AML-193 (cell line): ENCODE results near the gene NBPF1.
"Not testable (repeated sequence)": the region's sequence is repeated elsewhere in the genome, so short reads cannot be mapped to it uniquely, and the experiment has no call there.

Experiments used
- DNase-seq, 2 experiments: peaks; one replicate each; lab custom pipeline; 2025; lab: John Stamatoyannopoulos, UW

The NBPF1 gene

DNA sequence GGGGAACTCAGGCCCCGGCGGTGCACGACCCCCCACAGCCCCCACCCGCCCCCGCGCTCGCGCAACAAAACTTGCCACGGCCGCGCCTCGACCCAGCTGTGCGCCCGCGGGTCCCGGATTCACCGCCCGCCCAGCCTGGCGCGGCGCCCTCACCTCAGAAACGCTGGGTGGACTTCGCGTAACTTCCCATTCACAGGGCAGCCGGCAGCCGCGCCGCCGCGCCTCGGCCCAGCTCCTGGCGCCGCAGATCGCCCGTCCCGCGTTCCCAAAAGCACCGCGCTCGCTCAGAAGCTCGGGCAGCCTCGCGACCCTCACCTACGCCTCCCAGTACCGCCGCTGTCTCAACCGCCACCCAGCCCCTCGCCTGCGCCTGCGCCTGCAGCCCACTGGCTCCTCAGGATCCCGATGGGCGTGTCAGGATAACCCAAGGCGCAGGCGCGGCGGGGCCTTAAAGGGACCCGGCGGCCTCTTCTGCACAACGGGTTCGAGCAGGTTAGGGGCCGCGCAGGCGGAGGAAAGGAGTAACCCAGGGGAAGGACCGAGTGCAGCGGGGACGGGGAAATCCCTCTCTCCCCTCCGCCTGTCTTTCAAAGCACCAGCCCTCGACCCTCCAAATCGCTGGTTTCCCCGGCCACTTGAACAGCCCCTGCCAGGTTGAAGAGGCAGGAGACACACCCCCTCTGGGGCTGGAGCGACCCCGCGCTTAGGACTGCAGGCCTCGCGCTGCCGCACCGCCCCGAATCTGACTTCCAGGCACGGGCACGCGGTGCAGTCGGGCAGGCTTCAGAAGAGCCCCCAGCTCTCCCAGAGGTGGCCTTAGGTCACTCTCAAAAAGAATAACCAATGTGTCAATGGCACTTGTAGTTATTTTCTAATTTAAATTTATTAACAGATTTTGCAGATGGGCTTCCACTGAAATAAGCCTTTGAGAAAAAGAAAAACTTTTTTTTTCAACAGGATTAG, at the start of gene NBPF1:
Gene NBPF1 (minus strand): TSS at position 380 of the 963 bp plus-strand sequence.
- DNase-seq: peak; percentile 96 to 97

DNA sequence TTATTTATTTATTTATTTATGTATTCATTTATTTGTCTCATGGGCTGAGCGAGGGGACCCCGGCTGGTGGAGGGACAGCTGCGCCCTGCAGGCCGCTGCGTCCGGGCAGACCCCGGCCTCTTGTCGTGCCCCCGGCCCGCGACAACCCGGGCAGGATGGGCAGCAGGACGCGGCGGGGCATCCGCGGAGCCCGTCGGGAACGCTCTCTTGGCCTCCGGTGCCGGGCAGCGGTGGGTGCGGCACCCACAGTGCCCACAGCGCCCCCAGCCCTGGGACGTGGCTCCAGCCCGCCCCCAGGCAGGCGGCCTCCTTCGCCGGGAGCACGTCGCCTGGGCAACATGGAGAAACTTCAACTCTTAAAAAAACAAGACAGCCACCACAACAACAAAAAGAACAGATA, 44.9 kb upstream of the NBPF1 start:
- not testable (repeated sequence) for DNase-seq

DNA sequence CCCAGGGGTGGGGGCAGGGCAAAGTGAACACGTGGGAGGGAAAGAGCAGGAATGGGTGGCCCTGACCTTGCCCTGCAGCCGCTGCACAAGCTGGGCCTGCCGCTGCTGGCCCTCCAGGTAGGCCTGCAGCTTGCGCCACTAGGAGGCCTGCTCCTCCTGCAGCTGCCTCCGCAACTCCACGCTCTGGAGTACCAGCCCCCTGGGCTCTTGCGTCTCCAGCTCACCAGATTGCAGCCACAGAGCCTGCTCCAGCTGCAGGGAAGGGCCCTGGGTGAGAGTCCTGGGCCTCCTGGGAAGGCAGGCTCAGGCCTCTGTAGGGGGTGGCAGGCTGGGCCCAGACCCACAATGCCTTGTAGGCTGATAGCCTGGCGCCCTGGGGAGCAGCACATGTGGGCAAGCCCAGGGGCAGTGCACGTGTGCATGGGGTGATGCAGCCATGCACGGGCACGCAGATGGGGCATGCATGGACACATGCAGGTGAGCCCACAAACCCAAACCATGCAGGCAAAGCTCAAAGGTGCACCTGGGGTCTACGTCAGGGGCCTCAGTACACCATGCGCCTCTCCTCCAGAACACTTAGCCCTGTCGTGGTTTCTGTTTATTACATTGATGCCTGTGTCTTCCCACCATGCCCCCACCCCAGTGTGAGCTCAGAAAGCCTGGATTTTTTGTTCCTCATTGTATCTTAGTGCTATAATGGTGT, 43.8 kb upstream of the NBPF1 start:
- DNase-seq: not testable (repeated sequence)

GRCh38 chr1:16656574-16656973, 43.2 kb upstream of the NBPF1 start:
- not testable (repeated sequence) for DNase-seq

DNA sequence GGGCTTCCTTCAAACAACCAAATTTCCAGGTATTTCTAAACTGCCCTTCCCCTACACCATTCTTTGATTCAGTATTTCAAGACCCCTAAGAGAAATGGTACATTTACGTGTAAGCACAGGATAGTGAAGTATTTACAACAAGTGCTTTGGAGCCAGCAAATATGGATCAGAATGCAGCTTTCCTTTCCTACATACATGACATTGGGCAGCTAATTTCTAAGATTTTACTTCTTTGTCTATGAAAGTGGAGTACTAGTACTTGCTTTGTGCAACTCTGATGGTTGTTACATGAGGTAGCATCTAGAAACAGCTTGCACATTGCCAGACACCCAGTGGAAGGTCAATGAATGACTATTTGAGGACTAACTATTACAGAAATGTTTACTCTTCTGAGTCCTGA, 38.2 kb upstream of the NBPF1 start:
- not testable (repeated sequence) for DNase-seq

DNA sequence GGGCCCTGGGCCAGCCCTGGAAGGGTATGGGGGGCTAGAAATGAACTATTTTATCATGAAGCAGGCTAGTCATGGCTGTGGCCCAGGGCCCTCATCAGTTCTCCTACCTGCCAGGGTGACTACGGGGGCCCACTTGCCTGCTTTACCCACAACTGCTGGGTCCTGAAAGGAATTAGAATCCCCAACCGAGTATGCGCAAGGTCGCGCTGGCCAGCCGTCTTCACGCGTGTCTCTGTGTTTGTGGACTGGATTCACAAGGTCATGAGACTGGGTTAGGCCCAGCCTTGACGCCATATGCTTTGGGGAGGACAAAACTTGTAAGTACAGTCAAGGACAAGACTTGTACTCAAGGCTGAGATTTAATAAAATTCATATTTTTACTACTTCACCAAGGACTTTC, 36.6 kb upstream of the NBPF1 start:
- not testable (repeated sequence) for DNase-seq

DNA sequence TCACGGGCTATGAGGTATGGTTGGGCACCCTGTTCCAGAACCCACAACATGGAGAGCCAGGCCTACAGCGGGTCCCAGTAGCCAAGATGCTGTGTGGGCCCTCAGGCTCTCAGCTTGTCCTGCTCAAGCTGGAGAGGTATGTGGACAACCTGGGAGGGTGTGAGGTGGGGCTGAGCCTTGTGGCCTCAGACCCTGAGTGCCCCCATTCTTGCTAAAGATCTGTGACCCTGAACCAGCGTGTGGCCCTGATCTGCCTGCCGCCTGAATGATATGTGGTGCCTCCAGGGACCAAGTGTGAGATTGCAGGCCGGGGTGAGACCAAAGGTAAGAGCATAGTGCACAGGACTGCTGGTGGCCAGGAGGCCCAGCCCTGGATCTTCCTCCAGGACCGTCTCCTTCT, 36.0 kb upstream of the NBPF1 start:
- DNase-seq: not testable (repeated sequence)

GRCh38 chr1:16648756-16649155, 35.4 kb upstream of the NBPF1 start:
- not testable (repeated sequence) for DNase-seq

GRCh38 chr1:16648250-16648649, 34.9 kb upstream of the NBPF1 start:
- not testable (repeated sequence) for DNase-seq

GRCh38 chr1:16647179-16648176, 34.1 kb upstream of the NBPF1 start:
- not testable (repeated sequence) for DNase-seq

DNA sequence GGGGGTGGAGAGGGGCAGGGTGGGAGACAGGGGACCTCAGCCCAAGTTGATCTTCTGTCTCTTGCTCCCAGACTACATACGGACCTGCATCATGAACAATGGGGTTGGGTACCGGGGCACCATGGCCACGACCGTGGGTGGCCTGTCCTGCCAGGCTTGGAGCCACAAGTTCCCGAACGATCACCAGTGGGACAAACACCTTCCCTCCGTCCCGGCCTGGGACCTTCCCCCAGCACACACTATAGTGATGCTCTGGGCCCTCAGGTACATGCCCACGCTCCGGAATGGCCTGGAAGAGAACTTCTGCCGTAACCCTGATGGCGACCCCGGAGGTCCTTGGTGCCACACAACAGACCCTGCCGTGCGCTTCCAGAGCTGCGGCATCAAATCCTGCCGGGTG, 33.4 kb upstream of the NBPF1 start:
- not testable (repeated sequence) for DNase-seq

- not testable (repeated sequence) for DNase-seq
Measured at GRCh38 chr1:16646061-16646664, 32.8 kb upstream of the NBPF1 start.

- DNase-seq: not testable (repeated sequence)
Measured at GRCh38 chr1:16645271-16646060, 32.1 kb upstream of the NBPF1 start.

DNA sequence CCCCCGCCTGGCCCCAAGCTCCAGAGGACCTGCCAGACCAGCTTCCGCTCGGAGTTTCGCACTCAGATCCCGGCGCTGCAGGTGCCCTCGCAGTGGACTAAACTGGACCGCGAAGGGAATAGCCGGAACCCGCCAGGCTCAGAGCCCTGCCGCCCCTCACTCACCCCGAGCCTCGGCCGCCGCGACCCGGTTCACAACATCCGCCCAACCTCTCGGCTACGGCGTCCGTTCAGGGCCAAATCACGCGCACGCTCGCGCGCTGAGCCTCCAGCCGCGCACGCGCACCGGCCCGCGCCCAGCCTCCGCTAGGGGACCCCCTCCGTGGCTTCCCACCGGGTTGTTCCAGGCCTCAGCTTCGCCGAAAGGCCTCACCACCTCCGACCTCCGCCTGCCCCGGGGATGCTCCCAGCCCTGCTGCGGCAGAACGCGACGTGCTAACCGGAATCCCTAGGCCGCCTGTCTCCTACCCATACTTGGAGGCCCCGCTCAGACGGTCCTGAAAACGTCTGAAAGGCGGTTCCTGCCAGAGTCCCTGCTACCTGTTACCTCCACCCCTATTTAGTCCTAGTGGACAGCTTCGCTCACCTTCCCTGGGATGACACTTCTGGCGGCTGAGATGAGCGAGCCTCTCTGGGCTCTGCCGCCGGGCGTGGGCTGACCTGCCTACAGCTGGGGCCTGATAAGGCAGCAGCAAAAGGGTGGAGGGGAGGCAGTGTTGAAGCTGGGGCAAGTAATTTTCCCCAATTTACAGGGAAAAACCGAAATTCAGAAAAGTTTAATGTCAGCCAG, 31.3 kb upstream of the NBPF1 start:
- peak; percentile 87 to 90 for DNase-seq

DNA sequence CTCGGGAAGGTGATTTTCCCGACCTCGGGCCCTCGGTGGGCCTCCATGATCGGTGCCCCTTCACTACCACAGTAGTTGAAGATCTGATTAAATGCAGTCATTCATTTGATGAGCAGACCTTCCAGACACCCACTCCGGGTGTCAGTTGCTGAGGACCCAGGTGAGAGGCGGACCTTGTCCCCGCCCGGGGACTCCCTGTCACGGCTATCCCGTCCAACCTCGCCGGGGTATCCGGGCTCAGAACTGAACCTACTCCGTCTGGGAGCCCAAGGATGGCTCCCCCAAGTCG, 30.8 kb upstream of the NBPF1 start:
- no peak for DNase-seq

GRCh38 chr1:16643476-16644192, 30.3 kb upstream of the NBPF1 start:
- not testable (repeated sequence) for DNase-seq

GRCh38 chr1:16643001-16643411, 29.6 kb upstream of the NBPF1 start:
- DNase-seq: not testable (repeated sequence)

DNA sequence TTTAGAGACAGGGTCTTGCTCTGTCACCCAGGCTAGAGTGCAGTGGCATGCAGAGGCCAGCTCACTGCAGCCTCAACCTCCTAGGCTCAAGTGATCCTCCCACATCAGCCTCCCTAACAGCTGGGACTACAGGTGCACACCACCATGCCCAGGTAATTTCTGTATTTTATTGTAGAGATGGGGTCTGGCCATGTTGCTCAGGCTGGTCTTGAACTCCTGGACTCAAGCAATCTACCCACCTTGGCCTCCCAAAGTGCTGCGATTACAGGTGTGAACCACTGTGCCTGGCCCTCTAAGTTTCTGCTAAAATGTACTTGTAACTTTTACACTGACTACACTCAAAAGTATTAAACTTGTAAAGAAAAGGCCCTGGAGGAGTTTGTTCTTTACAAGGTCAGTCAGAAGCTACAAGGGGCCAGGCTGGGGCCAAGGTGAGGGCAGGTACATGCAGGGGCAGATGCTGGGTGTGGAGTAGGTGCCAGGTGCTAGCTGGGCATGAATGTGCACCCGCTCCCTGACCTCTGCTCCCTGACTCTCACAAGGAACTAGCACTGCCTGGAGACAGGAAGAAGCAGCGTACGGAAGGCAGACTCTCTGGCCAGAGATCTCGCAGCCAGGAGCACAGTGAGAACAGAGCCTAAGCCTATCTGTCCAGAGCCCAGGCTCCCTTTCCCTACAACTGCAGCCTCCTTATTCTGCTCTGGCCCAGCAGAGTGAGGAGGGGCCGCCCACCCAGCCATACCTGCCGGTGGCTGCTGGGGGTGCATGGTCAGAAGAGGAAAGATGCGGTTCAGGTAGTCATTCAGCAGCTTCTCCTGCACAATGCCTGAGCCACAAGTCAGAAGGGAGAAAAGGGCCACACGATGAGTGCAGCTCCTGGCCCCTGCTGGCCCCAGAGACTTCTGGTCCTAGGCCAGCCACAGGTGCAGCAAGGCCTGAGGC, 28.9 kb upstream of the NBPF1 start:
- DNase-seq: not testable (repeated sequence)
